ENCODE results near the gene FDXR.

The FDXR gene

DNA sequence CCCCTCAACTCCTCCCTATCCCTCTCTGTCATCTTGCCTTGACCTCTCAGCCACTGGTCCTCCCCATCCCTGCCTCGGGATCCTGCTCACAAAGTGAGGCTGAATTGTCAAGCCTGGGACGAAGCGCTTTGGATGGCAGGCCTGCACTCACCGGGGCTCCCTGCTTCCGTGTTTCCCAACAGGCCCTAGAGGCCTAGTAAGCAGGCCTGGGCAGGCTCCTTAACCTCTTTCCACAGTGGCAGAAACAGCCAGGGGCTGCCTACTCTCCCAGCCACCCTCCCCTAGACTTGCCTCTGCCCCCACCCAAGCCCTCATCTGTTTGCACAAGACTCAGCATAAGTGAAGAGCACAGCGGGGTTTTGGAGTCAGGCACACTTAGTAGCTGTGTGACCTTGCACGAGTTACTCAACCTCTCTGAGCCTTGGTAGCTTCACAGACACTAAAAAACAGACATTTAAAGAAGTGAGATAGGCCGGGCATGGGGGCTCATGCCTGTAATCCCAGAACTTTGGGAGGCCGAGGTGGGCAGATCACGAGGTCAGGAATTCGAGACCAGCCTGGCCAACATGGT is 25.7 kb upstream of the FDXR start:
- no peak for DNase-seq

DNA sequence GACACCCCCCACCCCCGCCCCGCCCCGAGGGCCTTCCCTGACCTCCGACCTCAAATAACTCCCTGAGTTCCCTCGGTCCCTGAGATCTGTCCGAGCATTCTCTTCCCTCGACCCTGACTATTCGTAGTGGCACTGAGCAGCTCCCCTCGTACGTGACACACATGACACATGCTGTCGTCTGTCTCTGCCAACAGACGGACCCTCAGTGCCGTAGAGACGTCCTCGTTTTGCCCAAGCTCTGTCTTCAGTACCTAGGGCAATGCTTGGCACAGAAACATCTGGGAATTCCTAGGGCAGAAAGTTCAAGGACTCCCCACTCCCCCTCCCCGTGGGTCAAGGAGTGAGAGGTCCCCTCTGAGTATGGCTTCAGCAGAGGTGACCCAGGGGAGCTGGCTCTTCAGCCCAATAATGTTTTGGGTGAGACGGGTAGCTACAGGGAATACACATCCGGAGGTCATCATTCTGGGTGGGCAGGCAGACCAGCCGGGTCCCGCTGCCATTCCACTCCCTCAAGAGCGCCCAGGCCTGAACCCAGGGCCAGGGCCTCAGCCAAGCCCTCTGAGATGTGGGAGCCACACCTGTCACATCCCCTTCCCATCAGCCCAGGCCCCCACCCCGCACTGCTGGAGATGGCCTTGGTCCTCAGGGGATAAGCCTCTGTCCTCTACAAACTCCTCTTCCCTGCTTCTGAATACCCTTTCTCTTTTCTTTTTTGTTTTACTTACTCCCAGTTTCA is 21.3 kb upstream of the FDXR start:
- DNase-seq = no peak

DNA sequence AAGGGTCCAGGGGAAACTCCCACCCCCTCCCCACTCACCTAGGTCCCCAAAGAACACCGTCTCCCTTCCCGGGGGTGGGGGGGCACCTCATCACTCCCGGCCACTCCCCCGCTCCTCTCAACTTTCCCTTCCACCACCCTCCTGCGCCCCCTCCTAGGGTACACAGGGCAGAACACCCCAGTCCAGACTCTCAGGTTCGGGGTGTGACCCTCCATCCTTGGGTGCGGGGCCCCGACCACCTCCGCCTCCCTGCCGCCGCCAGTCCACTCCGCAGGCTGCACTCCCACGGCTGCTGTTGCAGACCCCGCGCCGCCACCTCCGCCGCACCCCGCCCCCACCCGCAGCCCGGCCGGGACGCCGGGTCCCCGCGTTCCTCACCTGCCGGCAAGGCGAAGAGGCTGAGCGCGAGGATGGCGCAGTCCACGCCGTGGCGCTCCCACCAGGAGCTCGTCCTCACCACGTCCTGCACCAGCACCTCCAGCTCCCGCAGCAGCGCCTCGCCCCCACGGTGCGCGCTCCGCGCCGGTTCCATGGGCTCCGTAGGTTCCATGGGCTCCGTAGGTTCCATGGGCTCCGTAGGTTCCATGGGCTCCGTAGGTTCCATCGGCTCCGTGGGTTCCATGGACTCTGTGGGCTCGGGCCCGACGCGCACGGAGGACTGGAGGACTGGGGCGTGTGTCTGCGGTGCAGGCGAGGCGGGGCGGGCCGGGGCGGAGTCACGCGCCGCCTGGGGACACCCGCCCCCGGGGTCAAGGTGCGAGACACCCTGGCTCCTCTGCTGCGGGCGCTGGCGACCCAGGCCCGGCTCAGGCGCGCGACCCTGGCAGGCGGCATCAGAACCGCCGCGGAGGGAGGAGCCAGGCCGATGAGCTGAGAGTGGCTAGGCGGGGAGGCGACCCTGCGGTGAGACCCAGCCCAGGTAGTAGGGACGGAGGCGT is 20.4 kb upstream of the FDXR start, which contains the start of gene FADS6:
FADS6 (minus strand) TSS at position 660 of the 938 bp plus-strand sequence; CDS start at position 622, 38 bp downstream.
- no peak for DNase-seq

DNA sequence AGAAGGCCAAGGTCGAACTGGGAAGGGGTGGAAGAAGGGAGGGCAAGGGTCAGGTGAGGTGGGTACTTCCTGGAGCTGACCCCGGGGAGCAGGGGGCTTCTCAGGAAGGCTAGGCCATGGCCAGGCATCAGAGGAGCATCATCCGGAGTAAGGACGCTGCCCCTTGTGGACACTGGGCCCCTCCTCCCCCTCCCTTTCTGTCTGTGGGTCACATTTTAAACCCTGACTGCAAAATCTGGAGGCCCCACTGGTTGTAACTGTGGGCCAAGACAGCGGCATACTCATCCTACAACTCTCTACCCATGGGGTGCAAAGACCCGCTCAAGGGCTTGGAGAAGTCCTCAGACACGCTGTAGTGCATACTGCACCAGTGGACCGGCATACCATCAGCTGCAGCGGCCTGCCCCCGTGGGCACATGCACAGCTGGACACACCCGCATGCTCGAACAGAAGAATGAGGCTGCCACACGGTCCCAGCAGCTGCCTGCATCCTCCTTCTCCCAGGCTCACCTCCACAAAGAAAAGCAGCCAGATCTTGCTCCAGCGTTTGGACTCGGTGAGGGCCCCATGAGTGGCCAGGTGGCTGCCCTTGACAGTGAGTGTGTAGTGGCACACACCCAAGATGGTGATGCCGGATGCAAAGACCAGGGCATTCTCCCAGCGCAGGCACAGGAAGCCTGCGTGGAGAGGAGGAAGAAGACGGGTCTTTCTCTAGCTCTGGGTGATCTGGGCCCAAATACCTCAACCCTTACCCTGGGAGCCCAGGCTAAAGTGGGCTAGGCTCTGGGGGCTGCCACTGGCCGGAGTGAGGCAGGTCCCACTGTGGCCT is 19.4 kb upstream of the FDXR start:
- DNase-seq = no peak

DNA sequence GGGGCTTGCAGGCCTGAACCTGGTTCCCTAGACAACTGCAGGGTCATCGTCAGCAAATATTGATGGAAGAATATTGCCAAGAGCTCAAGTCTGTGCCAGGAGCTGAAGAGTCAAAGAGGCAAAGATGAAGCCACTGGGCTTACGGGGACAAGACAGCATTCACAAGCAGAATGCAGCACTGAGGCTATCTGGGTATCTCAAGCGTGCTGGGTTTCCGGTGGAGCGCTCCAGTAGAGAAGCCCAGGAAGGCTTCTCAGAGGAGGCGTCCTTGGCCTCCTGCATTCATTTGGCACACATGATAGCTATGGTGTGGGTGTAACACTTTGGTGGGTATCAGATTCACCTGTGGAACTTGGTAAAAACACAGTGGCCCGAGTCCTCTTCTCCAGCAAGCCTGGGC is 17.8 kb upstream of the FDXR start:
- no peak for DNase-seq

DNA sequence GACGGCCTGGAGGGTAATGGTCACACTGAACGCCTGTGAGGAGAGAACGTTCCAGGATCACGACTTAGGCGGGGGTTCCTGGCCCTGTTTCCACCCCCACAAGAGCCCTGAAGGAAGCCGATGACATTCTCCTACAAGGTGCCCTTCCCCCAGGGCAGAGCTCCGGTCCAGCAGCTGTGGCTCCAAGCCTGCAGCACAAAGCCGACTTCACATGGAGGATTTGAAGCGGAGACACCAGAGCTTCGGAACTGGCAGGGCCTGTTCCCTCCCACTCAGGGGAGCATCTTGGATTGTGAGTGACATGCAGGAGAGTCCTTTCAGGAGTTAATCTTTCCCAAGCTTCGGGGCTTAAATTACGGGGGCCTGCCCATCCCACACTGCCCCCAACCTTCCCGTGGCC is 15.7 kb upstream of the FDXR start:
- peak; percentile 36 for DNase-seq

DNA sequence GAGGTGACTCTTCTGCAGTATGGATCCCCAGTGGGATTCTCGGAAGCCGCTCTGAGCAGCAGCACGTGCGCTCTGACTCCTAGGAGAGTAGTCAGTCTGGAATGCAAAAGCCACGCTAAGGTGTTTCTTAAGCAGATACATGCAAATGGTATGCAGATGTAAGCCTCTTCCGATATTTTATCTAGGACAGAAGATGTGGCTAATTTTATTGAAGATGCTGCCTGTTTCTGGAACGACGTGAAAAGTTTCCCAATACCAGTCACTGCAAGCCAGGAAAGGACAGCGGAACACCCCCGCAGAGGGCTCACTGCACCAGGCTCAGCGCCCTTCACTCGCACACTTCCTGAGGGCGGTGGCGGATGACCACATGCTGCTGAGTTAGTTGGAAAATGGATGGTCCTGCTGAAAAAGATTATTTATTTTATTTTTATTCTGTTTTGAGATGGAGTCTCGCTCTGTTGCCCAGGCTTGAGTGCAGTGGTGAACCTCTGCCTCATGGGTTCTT is 10.5 kb upstream of the FDXR start:
- DNase-seq = no peak

DNA sequence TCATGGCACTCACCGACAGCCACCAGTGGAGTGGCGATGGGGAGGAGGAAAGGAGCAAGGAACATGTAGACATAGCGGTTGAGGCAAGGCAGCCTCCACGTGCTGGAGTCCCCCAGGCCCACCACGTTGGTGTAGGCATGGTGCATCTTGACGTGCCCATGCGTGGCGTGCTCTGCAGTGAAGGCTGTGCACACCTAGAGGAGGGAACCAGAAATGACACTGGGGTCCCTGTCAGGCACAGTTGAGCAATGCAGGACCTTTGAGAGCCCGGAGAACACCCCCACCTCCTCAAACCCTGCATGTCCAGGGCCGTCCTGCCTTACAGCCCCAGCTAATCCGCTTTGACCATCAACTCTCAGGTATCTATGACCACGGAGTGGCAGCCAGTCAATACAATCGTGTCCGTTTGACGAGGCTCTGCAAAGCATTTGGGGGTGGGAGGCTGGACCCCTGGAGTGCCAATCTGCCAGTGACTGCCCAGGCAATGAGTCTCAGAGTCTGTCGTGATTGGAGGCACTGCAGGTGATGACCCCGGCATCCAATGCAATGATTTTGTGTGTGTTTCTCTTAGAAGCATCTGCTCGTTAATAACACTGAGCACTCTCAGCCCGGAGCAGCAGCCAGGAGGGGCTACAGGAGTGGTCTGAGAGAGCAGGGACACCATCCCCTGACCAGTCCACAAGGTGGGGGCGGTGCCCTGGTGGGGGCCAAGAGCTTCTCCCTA is 9.9 kb upstream of the FDXR start:
- DNase-seq = no peak

DNA sequence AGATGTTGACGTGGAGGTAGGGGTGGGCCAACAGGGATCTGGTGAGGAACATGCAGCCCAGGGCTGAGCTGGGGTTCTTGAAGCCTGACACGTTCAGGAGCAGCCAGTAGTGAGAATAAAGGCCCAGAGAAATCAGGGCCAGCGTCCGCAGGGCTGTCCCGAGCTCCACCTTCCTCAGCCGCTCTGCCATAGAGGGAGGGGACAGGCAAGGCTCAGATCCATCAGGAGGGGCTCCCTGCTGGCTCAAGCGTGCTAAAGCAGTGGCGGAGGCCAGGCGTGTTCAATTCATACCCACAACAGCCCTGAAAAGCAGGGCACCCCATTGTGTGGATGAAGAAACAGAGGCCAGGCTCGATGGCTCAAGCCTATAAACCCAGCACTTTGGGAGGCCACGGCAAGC is 8.3 kb upstream of the FDXR start:
- no peak for DNase-seq

DNA sequence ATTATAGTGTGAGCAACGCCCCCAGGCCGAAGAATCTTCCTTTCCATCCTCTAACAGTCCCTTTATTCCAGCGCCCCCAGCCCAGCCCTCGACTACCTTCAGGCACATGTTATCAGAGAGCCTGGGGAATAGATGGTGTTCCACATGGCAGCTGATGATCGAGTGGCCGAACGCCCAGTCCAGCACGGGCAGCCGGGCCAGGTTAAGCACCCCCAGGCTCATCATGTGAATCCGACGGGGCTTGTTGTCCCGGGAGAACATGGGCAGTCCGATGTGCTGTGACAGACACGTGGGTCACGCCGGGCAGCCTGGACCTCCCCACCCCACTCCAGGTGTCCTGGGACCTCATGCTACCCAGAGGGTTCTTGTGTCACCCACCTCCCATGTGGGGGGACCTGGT is 6.5 kb upstream of the FDXR start:
- DNase-seq = no peak

DNA sequence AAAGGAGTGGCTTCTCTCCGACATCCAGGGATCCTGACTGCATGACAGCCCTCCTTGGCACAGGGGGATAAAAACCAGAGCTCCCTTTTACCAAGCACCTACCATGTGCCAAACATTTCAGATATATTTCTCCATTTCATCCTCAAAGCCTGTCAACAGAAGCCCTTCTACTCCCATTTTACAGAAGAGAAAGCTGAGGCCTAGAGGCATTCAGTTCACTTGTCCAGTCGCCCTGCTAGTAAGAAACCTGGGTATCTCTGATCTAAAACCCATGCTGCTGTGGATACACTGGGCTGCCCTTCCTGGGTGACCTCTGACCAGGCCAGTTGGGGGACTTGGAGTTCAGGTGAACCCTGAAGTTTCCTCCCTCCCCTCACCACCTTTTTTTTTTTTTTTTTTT is 5.9 kb upstream of the FDXR start:
- DNase-seq = no peak

DNA sequence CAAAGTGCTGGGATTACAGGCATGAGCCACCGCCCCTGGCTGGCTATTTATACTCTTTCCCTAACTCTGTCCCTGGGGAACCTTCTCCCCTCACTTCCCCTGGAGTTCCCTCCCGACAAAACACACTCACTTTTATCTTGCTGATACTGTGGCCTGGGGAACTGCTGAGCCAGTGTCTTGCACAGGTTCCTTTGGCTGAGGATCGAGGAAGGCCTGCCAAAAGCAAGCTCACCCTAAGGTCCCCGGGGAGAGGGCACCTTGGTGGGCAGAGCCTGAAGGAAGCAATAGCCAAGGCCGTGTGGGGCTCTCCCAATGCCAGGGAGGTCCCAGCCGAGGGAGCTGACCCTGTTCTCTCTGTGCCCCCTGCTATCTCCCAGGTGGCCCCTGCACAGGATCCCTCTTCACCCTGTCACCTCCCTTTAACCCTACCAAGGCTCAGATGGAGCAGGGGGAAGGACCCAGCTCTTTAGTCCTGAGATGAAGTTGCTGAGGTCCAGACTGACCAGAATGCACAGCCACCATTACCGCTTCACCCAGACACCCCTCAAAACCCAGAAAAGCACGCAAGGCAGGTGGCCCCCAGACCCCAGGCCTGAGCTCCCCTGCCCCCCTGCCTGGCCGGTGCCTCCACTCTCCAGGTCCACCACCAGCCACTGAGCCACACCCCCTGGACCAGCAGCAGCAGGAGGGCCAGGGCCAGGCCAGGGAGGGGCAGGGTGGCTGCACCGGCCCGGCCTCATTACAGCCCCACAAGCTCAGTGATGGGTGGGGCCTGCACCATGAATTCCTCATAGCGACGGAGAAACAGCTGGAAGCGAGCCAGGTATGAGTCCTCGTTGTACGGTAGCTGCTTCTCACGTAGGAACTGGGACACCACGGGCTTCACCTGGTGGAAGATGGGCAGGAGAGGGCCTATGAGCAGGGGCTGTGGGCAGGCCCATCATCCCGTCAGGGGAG is 5.1 kb upstream of the FDXR start:
- DNase-seq = peak; percentile 28

DNA sequence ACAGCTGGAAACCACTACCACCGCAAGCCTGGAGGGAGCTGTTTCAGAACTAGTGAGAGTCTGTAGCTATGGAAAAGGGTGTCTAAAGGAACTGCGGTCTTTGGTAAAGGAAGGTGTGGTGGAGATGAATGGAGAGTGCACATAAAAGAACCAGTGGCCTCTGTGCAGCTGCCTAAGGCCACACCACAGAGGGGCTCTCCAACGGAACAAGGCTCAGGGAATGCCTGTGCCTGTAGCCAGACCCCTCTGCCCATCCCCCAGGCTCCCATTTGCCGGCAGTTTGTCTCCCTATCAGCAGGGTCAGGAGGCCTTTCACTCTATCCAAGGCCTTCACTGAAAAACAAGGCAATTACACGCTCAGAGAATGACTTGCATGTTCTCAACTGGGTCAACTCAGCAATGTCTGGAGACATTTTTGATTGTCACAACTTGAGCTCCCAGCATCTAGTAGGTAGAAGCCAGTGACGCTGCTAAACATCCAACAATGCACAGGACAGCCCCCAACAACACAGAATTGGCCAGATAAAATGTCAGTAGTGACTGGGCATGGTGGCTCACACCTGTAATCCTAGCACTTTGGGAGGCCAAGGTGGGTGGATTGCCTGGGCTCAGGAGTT is 3.3 kb upstream of the FDXR start:
- DNase-seq = no peak

DNA sequence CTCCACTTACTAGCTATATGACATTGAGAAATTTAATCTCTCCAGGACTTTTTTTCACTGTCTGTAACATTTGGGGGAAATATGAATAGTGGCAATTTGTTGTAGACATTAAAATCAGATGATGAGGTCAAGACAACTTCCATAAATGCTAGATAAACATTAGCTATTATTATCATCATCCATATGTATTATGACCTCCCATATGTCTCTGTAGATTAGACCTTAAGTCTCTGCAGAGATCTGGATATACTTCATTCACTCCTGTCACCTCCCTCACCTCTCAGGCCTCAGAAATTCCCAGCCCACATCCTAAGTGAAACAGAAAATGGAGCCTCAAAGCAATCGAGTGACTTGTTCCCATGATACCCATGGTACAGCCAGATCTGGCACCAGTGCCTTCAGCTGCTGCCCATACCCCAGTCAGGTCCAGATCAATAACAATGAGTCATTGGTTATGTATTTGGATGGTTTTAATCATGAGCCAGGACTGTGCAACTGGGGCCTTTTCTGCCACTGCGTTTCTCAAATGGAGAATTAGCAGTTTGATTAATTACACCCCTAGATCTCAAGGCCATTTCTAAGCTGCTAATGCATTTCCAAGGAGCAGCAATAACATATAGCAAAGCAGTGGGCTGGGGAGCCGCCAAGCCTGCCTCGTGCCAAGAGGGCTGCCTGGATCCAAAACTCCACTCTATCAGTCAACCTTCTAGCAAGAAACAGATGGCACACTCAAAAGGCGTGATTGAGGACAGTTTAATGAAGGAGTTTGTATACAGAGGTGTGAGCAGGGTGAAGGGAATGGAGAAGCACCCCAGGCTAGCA is 2.6 kb upstream of the FDXR start:
- no peak for DNase-seq

DNA sequence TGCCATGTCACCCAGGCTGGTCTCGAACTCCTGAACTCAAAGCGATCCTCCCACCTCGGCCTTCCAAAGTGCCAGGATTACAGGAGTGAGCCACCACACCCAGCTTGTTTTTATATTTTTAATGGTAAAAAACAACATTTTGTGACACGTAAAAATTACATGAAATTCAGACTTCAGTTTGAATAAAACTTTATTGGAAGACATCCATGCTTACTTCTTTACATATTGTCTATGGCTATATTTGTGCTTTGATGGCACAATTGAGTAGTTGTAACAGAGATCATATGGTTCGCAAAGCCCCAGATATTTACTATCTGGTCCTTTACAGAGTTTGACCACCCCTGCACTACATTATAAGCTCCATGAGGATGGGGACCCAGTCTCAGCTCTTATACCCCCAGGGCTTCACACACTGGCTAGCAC is 1.8 kb upstream of the FDXR start:
- DNase-seq = no peak

DNA sequence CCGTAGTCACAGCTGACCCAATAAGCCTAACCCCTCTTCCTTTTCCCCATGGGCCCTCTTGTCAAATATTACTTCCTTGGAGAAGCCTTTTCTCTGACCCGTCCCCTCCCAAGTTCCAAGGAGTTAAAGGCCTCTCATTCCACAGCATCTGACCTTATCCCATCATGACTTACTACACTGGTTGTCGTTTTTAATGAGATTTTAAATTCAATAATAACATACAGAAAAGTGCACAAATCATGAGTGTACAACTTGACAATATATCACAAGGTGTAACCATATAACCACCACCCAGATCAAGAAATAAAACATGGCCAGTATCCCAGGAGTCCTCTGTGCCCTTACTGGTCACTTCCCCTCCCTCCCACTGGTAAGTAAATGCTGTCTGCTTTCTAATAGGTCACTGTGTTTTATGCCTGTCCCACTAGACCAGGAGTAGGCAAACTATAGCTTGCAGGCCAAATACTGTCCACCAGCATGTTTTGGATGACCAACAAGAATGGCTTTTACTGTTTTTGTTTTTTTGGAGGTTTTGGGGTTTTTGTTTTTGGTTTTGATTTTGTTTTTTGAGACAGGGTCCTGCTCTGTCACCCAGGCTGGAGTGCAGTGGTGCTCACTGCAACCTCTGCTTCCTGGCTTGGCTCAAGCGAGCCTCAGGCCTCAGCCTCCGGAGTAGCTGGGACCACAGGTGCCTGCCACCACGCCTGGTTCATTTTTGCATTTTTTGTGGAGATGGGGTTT is 1.2 kb upstream of the FDXR start:
- peak; percentile 37 for DNase-seq

DNA sequence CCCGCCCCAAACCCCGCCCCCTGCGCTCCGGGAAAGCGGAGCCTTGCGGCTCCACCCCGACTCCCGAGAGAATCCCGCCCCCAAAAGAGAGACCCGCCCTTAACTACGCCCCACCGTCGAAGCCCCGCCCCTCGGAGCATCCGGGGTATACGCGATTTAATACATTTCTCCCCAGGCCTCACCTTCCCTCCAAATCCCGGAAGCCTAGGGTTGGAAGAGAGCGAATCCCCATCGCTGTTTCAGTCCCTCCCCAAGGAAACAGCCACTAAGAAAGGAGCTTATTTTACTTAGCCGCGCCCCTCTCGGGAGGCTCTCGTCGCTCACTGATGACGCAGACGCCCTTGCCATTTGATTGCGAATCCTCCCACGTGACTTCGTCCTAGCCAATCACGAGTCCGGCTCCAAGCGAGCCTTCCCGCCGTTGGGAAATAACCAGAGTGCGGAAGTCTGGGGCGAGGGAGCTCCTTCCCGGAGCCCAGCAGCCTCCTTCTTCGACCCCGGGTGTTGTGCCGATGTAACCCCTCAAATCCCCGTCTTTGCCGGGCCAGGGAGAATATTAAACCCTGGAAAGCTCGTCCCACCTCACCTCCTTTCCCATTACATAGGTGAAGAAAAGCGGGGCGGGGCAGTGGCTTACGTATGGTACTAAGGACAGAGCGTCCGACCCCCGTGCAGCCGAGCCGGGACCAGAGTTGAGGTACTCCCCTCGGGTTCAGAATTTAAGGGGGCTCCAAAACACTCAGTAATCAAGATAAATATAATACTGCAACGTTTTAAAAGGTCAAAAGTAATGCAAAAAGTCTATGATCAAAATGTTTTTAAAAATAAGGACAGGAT is 461 bp upstream of the FDXR start:
- DNase-seq = peak; percentile 100

Data from NCI-H82 (cell line).